Activated CD4-positive, CD25-positive, alpha-beta regulatory T cell (primary cell): Measurements from ENCODE around the gene FKBP6.
"Not testable (repeated sequence)": the region's sequence is repeated elsewhere in the genome, so short reads cannot be mapped to it uniquely, and the experiment has no call there.

Experiments used
- DNase-seq, 4 experiments: peaks; one replicate each; lab custom pipeline; 2025; lab: John Stamatoyannopoulos, UW

The FKBP6 gene

GRCh38 chr7:73356159-73356558, 28.2 kb downstream of the FKBP6 start:
- DNase-seq, result no peak

GRCh38 chr7:73358590-73359275, 30.8 kb downstream of the FKBP6 start:
- no peak for DNase-seq

- DNase-seq, result no peak
These were observed 31.3 kb downstream of the FKBP6 start for GRCh38 chr7:73359306-73359705.

GRCh38 chr7:73359746-73360375, 31.9 kb downstream of the FKBP6 start:
- no peak for DNase-seq

GRCh38 chr7:73360590-73360989, 32.6 kb downstream of the FKBP6 start:
- DNase-seq, result not testable (repeated sequence)

- no peak for DNase-seq
These were observed 35.5 kb downstream of the FKBP6 start for GRCh38 chr7:73363225-73364005.

- no peak for DNase-seq
These were observed 36.2 kb downstream of the FKBP6 start for GRCh38 chr7:73364006-73364728.

GRCh38 chr7:73366127-73366526, 38.2 kb downstream of the FKBP6 start:
- DNase-seq, result no peak

GRCh38 chr7:73366990-73367389, 39.0 kb downstream of the FKBP6 start:
- no peak for DNase-seq

GRCh38 chr7:73369009-73369408, 41.0 kb downstream of the FKBP6 start:
- no peak for DNase-seq

GRCh38 chr7:73369622-73370021, 41.7 kb downstream of the FKBP6 start:
- no peak for DNase-seq

- no peak for DNase-seq
These were observed 45.8 kb downstream of the FKBP6 start for GRCh38 chr7:73373741-73374140.

- DNase-seq, result not testable (repeated sequence)
These were observed 48.3 kb downstream of the FKBP6 start for GRCh38 chr7:73376262-73376661.

GRCh38 chr7:73376671-73377412, 48.9 kb downstream of the FKBP6 start:
- DNase-seq, result no peak

- not testable (repeated sequence) for DNase-seq
These were observed 49.6 kb downstream of the FKBP6 start for GRCh38 chr7:73377413-73378200.

- no peak for DNase-seq
These were observed 55.1 kb downstream of the FKBP6 start for GRCh38 chr7:73382934-73383503.

GRCh38 chr7:73387221-73387828, 59.4 kb downstream of the FKBP6 start:
- DNase-seq, result no peak

- no peak for DNase-seq
These were observed 60.0 kb downstream of the FKBP6 start for GRCh38 chr7:73387908-73388414.

- DNase-seq, result no peak
These were observed 63.4 kb downstream of the FKBP6 start for GRCh38 chr7:73391396-73391795.

- DNase-seq, result no peak
These were observed 66.5 kb downstream of the FKBP6 start for GRCh38 chr7:73394422-73394821.
